Endothelial cell of umbilical vein (primary cell): ENCODE measurements around the gene CNFN.

ENCODE experiments used
- CTCF ChIP-seq, 2 donors: IDR thresholded peaks; 1 replicate in 1 of 2; 2 replicates in 1 of 2; pipeline ENCODE4 v1.5.1; 2011; ENCODE audit warnings: low read length in 2 of 2, mild to moderate bottlenecking in 2 of 2, moderate library complexity in 2 of 2, control low read depth in 1 of 2, inconsistent platforms in 1 of 2, low read depth in 1 of 2; ENCODE audit not compliant: insufficient read depth in 1 of 2; ENCODE audit errors: extremely low read depth in 1 of 2
- EZH2 ChIP-seq: IDR thresholded peaks from 2 replicates; pipeline ENCODE4 v1.6.1; 2012; ENCODE audit warnings: borderline replicate concordance, low read depth, mild to moderate bottlenecking, moderate library complexity, low read length, inconsistent platforms; ENCODE audit not compliant: severe bottlenecking
- POLR2A ChIP-seq: IDR thresholded peaks from 2 replicates; pipeline ENCODE4 v1.6.1; 2012; ENCODE audit warnings: low read depth, mild to moderate bottlenecking, control low read depth, low read length

DNA sequence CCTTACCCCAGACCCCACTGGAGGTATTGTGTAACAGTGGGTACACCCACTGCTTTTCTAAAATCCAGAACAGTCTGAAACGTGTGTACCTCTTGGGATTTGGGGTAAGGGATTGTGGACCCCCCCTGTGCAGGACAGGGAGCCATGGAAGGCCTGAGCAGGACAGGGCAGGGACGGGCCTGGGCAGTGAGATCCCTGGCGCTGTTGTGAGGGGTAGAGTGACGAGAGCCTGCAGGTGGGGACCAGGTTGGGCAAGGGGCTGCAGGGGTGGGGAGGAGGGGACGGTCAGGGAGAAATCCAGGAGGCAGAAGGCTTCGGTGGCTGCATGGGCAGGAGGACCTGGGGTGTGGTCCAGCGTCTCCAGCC is 28.6 kb downstream of the CNFN start:
- TF ChIP-seq CTCF (IDR thresholded peaks at IDR 0.05; ENCODE audit: extremely low read depth in 1 of 2, insufficient read depth in 1 of 2, low read depth in 1 of 2, low read length in 2 of 2) = no peak
- no peak for TF ChIP-seq POLR2A
- TF ChIP-seq EZH2 = no peak
